SU-DHL-6 (cell line): ENCODE measurements around the gene PPT2.

ENCODE experiments used
- H2AFZ ChIP-seq: fragments of 200-600 bp; sonication (generic); 2 replicates; pipeline ENCODE4 v1.6.1; 2014; ENCODE audit warnings: low read depth, mild to moderate bottlenecking, moderate library complexity, mixed read lengths, antibody characterized with exemption, low read length; ENCODE audit not compliant: severe bottlenecking
- H3F3A ChIP-seq: fragments of 200-600 bp; shearing (Covaris generic); 2 replicates; pipeline ENCODE4 v1.6.0; 2016; ENCODE audit warnings: antibody characterized with exemption, mild to moderate bottlenecking; ENCODE audit not compliant: insufficient read depth
- H3K27ac ChIP-seq: fragments of 200-600 bp; sonication (generic); 2 replicates; pipeline ENCODE4 v1.5.1; 2016; ENCODE audit warnings: low read depth, mild to moderate bottlenecking, low read length, moderate library complexity, mixed read lengths
- H3K27me3 ChIP-seq: fragments of 200-600 bp; sonication (generic), shearing (Covaris generic); 2 replicates; pipeline ENCODE4 v1.6.0; 2014; ENCODE audit warnings: mild to moderate bottlenecking, low read length
- H3K36me3 ChIP-seq: fragments of 200-600 bp; sonication (generic); 2 replicates; pipeline ENCODE4 v1.6.1; 2014; ENCODE audit warnings: mild to moderate bottlenecking, low read length, mixed read lengths
- H3K4me2 ChIP-seq: fragments of 300-600, 200-600 bp; shearing (Covaris generic), sonication (generic); 2 replicates; pipeline ENCODE4 v1.6.0; 2014; ENCODE audit warnings: low read length, low read depth, mild to moderate bottlenecking; ENCODE audit not compliant: poor library complexity, severe bottlenecking
- H3K4me3 ChIP-seq: fragments of 200-600 bp; sonication (generic); 2 replicates; pipeline ENCODE4 v1.5.1; 2014; ENCODE audit warnings: antibody characterized with exemption, low read length, mild to moderate bottlenecking, mixed read lengths; ENCODE audit not compliant: insufficient read depth, poor library complexity, severe bottlenecking
- H3K79me2 ChIP-seq: fragments of 200-600 bp; sonication (generic); 2 replicates; pipeline ENCODE4 v1.6.1; 2014; ENCODE audit warnings: mild to moderate bottlenecking, low read length, moderate library complexity; ENCODE audit not compliant: insufficient read depth
- H3K9ac ChIP-seq: fragments of 200-600 bp; sonication (generic); 2 replicates; pipeline ENCODE4 v1.7.0; 2014; ENCODE audit warnings: mild to moderate bottlenecking, low read length
- H3K9me2 ChIP-seq: fragments of 200-600 bp; sonication (generic); replicated peaks from 2 replicates; pipeline ENCODE4 v1.6.1; 2014; ENCODE audit warnings: low read length; ENCODE audit not compliant: insufficient read depth
- H3K9me3 ChIP-seq: fragments of 200-600 bp; sonication (generic); 2 replicates; pipeline ENCODE4 v1.6.1; 2014; ENCODE audit warnings: low read length, mixed read lengths; ENCODE audit not compliant: insufficient read depth
- H4K20me1 ChIP-seq: fragments of 200-600 bp; sonication (generic); 2 replicates; pipeline ENCODE4 v1.6.1; 2014; ENCODE audit warnings: low read depth, mild to moderate bottlenecking, antibody characterized with exemption, low read length, moderate library complexity, mixed read lengths
- CTCF ChIP-seq: fragments of 200-600 bp; sonication (generic); IDR thresholded peaks from one replicate; pipeline ENCODE4 v1.5.1; 2017; ENCODE audit warnings: antibody characterized with exemption, mild to moderate bottlenecking, low read length, moderate library complexity; ENCODE audit not compliant: insufficient read depth, poor library complexity, severe bottlenecking
- EZH2phosphoT487 ChIP-seq: fragments of 200-600 bp; sonication (generic), shearing (Covaris generic); conservative IDR thresholded peaks from 2 replicates; pipeline ENCODE4 v1.6.1; 2018; ENCODE audit warnings: mild to moderate bottlenecking, antibody characterized with exemption, low read length, moderate library complexity, mixed read lengths

The PPT2 gene

GRCh38 chr6:32108094-32108627 is 45.8 kb upstream of the PPT2 start:
- no peaks in the 10 kb centered on the region for H3K79me2 ChIP-seq
- H4K20me1 ChIP-seq, result no peaks in the 10 kb centered on the region
- no peaks in the 10 kb centered on the region for H3K36me3 ChIP-seq
- no peak overlapping the region for H3K9ac ChIP-seq
- H3K4me3 ChIP-seq, result no peak overlapping the region
- no peak overlapping the region for H3K4me2 ChIP-seq
- H3K27me3 ChIP-seq, result no peaks in the 10 kb centered on the region
- no peaks in the 10 kb centered on the region for H3F3A ChIP-seq
- H3K9me2 ChIP-seq, result no peaks in the 10 kb centered on the region
- no peak for TF ChIP-seq CTCF
- no peak for TF ChIP-seq EZH2phosphoT487
- no peak overlapping the region for H3K27ac ChIP-seq
- H3K9me3 ChIP-seq, result no peaks in the 10 kb centered on the region
- no peak overlapping the region for H2AFZ ChIP-seq

GRCh38 chr6:32108727-32109113 is 45.2 kb upstream of the PPT2 start:
- no peak overlapping the region for H3K4me3 ChIP-seq
- no peaks in the 10 kb centered on the region for H3K27me3 ChIP-seq
- no peak overlapping the region for H3K4me2 ChIP-seq

GRCh38 chr6:32109114-32109764 is 44.7 kb upstream of the PPT2 start, which contains the start of gene TNXB:
TSS of gene TNXB (minus strand) at chr6:32109338. CDS start at chr6:32098198, 11,140 bp downstream.
- Histone ChIP-seq H3K9me3 (no peaks in the 10 kb centered on the region), H3F3A (no peaks in the 10 kb centered on the region), H3K9ac (no peak within 1 kb of the TSS), H3K27ac (no peak within 1 kb of the TSS), H2AFZ (no peak within 1 kb of the TSS), H3K79me2 (no peaks in the 10 kb centered on the region), H3K27me3 (no peaks in the 10 kb centered on the region), H3K9me2 (no peaks in the 10 kb centered on the region), H3K4me2 (no peak within 1 kb of the TSS), H4K20me1 (no peaks in the 10 kb centered on the region), H3K36me3 (no peaks in the 10 kb centered on the region), H3K4me3 (no peak within 1 kb of the TSS)
- no peak for TF ChIP-seq CTCF
- TF ChIP-seq EZH2phosphoT487, result no peak

More at GRCh38 chr6:32108727-32109113, 45.2 kb upstream of the PPT2 start:
- TF ChIP-seq EZH2phosphoT487 (no peak), CTCF (no peak)
- Histone ChIP-seq H3F3A (no peaks in the 10 kb centered on the region), H3K27ac (no peak overlapping the region), H3K9me2 (no peaks in the 10 kb centered on the region), H4K20me1 (no peaks in the 10 kb centered on the region), H3K9ac (no peak overlapping the region), H3K79me2 (no peaks in the 10 kb centered on the region), H3K36me3 (no peaks in the 10 kb centered on the region), H2AFZ (no peak overlapping the region), H3K9me3 (no peaks in the 10 kb centered on the region)
